AG08395 (cell line): Measurements from ENCODE around the gene TP53AIP1.

Source experiments
- DNase-seq: peaks from one replicate; pipeline ENCODE4 v3.0.0; 2012; ENCODE audit warnings: mixed read lengths, low spot score

The TP53AIP1 gene

GRCh38 chr11:128943428-128943976 lies 831 bp upstream of the TP53AIP1 start:
- DNase-seq = no peak

DNA sequence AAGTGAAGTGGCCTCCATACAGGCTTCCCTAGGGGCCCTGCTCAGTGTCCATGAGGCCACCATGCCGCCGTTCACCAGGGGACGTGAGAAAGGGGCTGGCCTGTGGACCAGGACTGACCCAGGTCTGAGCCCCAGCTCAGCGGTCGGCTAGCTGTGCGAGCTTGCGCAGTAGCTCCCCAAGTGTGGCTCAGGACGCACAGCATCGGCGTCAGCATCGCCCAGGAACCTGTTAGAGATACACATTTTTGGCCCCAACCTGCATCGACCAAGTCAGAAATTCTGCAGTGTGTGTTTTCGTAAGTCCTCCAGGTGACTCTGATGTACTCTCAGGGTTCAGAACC lies 429 bp downstream of the TP53AIP1 start:
- DNase-seq = no peak

- DNase-seq = no peak
Measured at GRCh38 chr11:128941573-128942271, 949 bp downstream of the TP53AIP1 start.

GRCh38 chr11:128941110-128941509 lies 1.6 kb downstream of the TP53AIP1 start:
- DNase-seq = no peak

- no peak for DNase-seq
Measured at GRCh38 chr11:128940603-128941002, 2.1 kb downstream of the TP53AIP1 start.

GRCh38 chr11:128940156-128940555 lies 2.5 kb downstream of the TP53AIP1 start:
- no peak for DNase-seq

- peak; percentile 32 for DNase-seq
Measured at GRCh38 chr11:128939591-128939990, 3.1 kb downstream of the TP53AIP1 start.

- DNase-seq = no peak
Measured at GRCh38 chr11:128938156-128938885, 4.3 kb downstream of the TP53AIP1 start.

- no peak for DNase-seq
Measured at GRCh38 chr11:128937480-128937879, 5.2 kb downstream of the TP53AIP1 start.

GRCh38 chr11:128936606-128937251 lies 5.9 kb downstream of the TP53AIP1 start:
- DNase-seq = no peak

DNA sequence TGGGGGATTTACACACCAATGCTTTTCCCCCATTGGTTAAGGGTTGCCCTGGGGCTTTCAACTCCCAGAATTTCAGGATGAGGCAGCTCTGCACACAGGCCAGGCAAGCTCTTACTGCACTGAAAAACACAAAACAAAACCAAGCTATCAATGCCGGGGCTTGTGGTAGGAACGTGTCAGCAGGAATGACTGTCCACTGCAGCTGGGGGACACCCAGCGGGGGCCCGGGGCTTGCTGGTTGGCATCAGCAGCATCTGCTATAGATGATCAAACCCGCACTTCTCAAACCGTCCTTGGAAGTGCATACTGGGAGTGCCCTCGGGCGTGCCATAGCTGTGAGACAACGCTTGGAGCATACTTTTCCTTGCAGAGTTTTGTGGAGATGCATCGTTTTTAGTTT lies 7.7 kb downstream of the TP53AIP1 start:
- DNase-seq = no peak

GRCh38 chr11:128934351-128934750 lies 8.3 kb downstream of the TP53AIP1 start:
- no peak for DNase-seq

DNA sequence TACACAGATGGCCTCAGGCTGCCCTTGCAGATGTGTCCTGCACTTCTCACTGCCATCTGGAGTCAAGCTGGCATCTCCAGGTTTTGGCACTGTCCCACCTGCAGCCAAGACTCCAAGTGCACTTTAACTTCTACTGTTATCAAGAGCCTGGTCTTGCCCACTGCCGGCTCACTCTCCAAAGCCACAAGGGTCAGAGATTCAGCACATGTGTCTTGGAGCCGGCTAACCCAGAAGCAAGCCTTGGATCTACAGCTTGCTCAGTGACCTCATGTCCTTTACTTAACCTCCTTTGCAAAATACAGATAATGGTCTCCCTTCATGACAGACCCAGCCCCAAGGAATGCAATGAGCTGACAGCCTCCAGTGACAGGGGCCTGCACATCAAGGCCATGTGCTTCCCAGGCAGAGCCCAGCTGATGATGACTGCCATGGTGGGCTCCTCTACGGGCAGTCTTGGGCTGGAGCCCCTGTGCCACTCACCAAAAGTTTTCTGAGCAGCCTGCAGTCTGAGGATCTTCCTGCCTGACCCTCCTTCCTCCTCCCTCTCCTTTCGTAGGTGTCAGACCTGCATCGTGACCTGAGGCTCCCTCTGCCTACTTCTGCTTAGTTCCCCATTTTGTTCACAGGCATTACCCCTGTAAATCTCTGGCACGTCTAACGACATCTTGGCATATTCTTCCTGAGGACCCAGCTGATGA lies 9.0 kb downstream of the TP53AIP1 start:
- DNase-seq = no peak

GRCh38 chr11:128931668-128932067 lies 11.0 kb downstream of the TP53AIP1 start:
- DNase-seq = no peak

DNA sequence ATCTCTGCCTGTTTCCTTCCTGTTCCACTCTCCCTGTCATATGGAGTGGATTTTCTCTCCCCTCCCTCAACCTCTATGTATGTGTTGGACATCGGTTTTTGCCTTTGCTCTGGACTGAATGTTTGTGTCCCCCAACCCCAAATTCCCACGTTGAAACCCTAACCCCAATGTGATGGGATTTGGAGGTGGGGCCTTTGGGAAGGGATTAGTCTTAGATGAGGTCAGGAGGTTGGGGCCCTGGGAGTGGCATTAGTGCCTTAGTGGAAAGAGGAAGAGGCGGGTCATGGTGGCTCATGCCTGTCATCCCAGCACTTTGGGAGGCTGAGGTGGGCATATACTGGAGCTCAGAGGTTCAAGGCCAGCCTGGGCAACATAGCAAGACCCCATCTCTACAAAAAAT lies 11.6 kb downstream of the TP53AIP1 start:
- DNase-seq = no peak

- DNase-seq = peak; percentile 14
Measured at GRCh38 chr11:128929991-128930390, 12.7 kb downstream of the TP53AIP1 start.

DNA sequence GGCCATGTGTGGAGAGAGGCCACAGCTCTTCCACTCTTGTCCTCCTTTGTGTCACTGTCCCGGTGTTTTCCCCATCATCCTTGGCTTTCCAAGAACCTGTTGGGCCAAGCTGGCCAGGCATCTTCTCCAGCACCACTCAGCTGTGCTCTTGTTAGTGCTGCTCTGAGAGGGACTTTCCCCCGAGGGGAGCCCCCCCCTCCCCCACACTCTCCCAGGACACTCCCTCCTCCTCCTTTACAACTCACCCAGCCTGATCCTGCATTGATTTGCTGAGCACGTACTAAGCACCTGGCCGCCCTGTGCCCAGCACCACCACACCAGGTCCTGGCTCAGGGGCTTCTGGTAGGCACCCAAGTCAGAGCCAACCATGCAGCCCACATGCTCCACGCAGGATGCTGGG lies 13.2 kb downstream of the TP53AIP1 start:
- no peak for DNase-seq

DNA sequence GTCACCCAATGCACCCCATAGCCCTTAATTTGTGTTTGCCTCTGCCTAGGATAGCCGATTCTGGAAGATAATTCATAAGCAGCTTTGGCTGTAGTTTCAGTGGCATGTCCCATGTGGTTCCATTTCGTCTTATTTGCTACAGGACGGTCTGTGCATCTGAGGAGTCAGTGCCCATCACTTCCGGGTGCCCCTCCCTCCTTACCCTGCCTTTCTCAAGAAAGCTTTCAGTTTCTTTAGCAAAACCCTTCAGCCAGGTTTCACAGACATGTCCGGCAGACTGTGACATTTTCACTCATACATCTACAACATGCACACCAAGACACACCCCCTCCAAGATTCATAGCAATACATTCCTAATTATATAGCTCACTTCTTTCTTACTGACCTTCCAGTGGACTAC lies 14.3 kb downstream of the TP53AIP1 start:
- no peak for DNase-seq

DNA sequence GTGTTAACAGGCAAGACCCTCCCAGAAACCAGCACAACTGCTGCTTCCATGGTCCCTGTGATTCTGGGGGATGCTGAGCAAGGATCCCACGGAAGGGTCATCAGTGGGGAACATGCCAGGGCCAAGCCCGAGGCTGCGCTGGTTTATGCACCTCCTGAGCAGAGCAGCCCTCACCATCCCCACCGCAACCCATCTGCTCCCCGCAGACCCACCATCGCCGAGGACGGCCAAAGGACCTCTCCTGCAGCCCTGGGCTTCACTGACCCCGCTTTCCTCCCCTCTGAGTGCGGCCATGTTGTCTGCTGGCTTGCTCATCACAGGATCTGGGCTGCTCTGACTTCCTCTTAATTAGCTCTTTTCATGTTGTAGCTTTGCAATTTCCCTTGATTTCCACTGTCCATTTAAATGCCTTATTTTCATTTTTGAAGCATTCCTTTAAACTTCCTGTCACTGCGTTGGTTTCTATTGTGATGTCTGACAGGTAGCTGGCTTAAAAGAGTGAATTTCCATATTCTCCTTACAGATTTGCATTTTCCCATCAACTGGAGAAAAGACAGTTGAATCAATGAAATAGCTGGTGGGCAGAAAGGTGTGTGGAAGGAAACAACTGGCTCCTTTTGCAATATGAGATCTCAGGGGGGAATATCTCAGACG lies 14.9 kb downstream of the TP53AIP1 start:
- no peak for DNase-seq

DNA sequence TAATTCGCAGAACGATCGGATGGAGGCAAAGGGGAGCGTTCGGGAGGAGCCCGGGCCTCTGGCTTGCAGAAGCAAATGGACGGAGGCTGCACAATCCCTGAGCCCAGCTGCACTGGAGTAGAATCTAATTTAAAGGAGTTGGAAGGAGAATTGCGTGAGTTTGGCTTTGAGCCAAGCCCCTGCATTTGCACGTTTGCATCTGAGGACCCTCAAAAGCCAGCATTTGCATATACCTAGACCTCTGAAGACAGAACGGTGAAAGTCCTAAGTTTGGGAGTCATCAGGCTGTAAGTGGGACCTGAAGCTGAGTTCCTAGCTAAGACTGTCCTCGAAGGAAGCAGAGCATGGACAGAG lies 15.6 kb downstream of the TP53AIP1 start:
- no peak for DNase-seq

GRCh38 chr11:128926437-128927107 lies 16.1 kb downstream of the TP53AIP1 start:
- DNase-seq = no peak
